NCI-H526 (cell line): ENCODE data around the gene SLC66A2.

Source experiments
- DNase-seq, 2 experiments: peaks; one replicate each; lab custom pipeline; 2025; lab: John Stamatoyannopoulos, UW

The SLC66A2 gene

DNA sequence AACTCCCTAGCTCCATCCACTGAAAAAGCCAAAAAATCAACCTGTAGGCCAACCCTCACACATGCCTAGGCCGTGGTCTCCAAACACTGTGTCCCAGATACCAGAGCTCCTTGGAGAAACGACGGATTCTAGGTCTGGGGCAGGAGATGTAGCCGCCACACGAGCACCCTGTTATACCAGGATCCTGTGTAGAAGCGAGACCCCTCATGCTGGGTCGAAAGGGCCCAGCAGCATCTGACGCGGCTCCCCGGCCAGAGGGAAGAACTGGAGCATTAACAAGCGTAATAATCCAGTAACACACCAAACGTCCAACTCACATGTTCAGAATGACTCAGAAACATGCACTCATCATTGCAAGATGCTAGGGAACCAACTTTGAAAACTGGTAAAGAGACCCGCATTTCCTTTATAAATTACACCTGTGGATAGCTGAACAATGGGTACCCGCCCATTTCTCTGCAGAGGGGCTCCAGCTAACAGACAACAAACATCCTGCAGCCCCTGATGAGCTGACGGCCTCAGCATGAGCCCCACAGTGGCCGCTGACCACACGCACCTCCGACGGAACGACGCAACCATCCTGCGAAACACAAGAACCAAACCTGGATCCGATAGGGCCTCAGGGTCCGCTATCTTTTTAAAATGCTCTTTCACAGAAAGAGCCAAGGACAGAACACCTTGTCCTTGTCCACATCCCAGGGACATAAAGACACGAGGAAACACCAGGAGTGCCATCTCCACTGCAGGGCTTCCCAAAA is 14.2 kb downstream of the SLC66A2 start:
- no peak for DNase-seq

DNA sequence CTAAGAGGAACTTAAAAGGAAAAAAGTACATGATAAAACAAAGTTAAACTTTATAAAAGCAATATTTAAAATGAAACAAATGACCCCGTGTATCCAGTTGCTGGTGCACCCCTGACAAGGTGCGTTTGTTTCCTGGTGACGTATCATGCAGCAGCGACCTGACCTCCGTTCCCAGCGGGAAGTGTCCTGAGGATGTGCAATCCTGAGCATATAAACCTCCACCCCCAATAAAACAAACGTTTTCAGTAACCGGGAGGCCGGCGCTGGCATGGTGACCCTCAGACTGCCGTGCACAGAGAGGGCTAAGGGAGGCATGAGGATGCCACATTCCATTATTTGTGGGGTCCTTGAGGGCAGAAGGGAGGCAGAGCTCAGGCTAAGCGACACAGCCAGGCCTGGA is 14.8 kb downstream of the SLC66A2 start:
- DNase-seq = no peak

DNA sequence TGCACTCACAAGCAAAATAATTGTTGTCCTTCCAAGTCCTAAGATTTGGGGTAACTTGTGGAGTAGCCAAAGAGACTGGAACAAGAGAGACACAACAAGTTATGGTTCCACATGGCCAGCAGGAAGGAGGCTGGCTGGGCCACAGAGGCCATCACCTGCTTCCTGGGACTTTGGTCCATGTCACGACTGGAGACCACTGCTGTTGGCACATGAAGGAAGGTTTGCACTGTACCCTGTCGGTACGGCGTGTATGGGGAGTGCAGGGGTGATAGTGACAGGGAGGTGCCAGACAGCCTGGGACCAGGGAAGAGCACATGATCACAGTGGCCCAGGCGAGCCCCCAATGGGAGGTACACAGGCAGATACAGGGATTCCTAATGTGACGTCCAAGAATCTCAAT is 15.5 kb downstream of the SLC66A2 start:
- no peak for DNase-seq

DNA sequence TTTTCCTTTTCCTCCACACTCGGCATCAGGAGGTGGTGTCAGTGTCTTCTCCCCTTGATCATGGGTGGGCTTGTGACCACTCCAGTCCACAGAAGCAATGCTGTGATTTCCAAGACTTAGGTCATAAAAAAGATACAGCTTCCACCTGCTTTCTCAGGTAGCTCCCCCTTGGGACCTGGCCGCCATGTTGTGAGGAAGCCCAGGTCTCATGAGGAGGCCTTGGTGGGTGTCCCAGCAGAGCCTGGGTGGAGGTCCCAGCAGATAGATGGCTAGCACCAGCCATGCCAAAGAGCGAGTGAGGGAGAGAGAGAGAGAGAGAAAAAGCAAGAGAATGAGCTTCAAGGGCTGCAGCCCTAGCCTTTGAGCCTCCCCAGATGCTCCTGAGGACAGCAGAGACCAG is 16.0 kb downstream of the SLC66A2 start:
- DNase-seq = no peak

DNA sequence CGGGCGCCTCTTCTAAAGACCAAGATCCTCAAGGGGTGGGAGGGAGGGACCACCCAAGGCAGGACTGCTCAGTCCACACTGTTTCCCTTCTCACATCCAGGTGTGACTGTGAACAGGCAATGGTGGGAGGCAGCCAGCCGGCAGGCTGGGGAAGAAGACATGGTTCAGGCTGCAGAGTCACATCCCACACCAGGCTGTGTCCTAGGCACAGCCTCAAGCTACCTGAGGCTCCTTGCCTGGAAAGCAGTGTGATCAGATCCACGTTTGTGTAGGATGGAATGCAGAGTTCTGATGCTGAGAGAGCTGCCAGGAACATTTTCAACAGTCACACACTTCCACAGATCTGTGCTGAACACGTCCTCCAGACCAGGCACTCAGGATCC is 16.4 kb downstream of the SLC66A2 start:
- no peak for DNase-seq

DNA sequence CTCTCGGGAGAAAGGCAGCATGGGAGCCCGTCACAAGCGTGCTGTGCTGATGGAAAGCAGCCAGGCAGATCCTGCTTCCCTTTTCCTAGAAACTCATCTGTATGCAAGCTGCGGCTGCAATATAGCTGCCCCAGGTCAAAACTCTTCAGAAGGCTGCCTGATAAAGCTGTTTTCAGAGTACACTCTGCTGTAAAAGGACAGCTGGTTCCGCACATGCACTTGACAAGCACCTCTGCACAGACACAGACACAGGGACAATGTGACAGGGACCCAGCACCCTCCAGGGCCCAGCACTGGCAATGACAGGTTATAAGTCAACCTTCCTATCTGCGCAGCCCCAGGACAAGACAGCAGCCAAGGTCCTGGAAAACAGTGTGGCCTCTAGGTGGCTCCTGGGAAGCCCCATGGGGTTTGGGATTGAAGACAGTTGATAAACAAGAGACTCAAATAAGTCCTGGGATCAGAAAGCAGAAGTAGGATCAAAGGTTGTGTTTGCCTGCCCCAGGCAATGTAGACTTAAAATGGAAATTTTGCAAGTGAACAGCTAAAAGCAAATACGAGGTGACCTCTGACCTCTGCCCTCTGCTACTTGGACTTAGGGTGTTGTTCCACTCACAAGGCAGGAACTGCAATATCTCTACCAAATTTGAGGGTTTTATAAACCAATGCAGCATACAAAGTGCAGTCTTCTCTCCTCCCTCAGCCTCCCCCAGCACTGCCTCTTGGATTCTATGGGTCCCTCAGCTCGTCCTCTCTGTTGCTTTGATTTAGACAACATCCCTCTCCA is 16.9 kb downstream of the SLC66A2 start:
- DNase-seq = peak; percentile 67 to 74

DNA sequence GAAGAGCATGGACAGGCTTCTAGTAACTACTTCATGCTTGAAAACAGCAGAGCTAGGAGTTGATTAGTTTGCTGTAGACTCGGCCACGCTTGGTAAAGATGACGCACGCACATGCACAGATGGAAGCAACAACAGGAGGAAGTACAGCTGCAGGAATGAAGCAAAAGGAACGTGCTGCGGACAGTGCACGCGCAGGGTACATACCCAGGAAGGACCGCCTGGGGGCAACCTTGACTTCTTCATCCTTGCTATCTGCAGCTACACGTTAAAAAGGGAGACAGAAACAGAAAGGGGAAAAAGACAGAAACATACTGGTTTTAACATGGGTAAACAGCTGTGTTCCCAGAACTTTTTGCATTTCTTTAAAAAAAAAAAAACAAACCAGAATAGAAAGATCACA is 17.7 kb downstream of the SLC66A2 start:
- peak; percentile 80 to 87 for DNase-seq

DNA sequence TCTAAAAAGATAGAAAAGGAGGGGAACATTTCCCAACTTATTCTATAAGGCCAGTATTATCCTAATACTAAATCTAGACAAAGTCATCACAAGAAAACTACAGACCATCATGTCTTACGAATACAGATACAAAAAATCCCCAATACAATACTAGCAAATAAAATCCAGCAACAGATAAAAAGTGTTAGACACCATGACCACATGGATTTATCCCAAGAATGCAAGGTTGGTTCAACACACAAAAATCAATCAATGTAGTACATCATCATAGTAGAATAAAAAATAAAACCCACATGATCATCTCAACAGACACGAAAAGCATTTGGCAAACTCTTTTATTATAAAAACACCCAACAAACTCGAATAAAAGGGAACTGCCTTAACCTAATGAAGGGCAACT is 18.5 kb downstream of the SLC66A2 start:
- DNase-seq = no peak

DNA sequence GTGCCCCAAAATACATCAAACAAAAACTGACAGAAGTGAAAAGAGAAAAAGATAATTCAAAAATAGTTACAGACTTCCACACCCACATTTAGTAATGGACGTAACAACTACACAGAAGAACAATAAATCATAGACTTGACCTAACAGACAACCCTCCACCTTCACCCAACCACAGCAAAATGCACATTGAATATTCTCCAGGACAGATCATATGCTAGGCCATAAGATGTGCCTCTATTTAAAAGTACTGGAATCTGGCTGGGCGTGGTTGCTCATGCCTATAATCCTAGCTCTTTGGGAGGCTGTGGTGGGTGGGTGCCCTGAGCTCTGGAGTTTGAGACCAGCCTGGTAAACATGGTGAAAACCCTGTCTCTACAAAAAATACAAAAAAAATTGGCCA is 20.0 kb downstream of the SLC66A2 start:
- DNase-seq = no peak

DNA sequence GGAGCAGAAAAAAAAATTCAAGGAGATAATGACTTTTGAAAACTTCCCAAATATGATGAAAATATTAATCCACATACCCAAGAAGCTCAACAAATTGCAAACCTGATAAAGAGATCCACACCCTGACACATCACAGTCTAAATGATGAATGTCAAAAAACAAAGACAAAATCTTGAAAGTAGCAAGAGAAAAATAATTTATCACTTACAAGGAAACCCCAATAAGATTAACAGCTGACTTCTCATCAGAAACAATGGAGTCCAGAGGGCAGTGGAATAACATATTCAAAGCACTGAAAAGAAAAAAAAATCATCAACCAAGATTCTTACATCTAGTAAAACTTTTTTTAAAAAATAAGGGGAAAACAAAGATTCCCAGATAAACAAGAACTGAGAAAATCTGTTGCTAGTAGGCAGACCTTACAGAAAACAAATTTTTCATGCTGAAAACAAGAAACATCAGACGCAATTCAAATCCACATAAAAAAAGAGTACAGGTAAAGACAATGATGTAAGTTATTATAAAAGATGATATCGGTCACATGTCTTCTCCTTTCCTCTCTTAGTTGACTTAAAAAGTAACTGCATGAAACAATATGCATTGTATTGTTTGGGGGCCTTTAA is 21.3 kb downstream of the SLC66A2 start:
- no peak for DNase-seq

DNA sequence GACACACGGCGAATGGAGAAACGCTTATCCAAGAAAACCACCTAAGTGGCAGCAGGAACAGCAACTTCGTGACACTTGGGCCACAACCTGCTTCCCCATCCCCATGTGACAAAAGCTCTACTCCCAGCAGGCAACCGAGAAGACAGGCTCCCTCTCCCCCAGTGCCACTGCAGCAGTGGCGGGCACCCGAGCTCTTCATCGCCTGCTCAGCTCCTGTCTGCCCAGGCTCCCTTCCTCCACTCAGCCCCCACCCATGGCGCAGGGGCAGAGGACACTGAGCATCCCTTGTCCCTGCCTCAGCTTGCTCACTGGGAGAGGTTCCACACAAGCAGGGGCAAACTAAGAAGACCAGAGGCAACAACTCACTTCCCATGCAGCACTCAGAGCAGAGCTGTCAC is 22.9 kb downstream of the SLC66A2 start:
- DNase-seq = no peak

DNA sequence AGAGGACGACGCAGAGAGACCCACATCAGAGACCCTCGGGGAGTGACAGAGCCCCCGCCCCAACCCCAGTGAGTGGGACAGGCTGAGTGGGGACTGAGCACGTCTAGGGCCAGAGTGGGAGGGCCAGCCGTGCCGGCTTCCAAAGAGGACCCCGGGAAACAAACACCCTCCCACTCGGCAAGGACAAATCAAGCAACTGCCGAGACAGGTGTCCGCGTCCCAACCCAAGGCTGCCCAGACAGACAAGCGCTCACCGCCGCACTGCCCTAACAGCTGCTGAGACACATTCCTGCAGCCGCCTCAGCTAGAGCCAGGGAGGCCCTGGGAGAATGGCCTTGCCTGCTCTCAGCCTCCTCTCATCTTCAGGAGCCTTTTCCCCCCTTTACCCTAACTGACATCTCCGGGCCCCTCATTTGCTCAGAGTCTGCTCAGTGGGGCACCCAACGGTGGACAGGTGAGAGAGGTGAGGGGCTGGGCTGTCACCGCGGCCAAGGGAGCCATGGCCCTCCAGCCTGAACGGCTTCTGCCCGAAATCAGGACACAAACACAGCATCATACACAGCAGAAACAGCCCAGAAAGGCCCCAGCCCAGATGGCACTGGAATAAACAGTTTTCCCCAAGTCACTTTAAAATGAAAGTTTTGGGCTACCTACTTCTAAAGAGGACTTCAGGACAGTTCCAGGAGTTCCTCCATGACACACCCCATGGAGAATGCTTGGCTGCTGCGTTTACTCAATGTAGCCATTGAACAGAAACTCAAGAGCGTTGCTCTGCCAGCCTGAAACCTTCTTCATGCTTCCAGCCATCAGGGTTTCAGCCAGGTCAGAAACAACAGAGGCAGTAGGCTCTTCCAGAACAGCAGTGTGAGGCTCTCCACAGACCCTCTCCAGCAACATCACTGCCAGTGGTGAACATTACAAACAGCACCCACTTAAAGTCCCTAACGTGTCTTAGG is 23.6 kb downstream of the SLC66A2 start:
- no peak for DNase-seq

DNA sequence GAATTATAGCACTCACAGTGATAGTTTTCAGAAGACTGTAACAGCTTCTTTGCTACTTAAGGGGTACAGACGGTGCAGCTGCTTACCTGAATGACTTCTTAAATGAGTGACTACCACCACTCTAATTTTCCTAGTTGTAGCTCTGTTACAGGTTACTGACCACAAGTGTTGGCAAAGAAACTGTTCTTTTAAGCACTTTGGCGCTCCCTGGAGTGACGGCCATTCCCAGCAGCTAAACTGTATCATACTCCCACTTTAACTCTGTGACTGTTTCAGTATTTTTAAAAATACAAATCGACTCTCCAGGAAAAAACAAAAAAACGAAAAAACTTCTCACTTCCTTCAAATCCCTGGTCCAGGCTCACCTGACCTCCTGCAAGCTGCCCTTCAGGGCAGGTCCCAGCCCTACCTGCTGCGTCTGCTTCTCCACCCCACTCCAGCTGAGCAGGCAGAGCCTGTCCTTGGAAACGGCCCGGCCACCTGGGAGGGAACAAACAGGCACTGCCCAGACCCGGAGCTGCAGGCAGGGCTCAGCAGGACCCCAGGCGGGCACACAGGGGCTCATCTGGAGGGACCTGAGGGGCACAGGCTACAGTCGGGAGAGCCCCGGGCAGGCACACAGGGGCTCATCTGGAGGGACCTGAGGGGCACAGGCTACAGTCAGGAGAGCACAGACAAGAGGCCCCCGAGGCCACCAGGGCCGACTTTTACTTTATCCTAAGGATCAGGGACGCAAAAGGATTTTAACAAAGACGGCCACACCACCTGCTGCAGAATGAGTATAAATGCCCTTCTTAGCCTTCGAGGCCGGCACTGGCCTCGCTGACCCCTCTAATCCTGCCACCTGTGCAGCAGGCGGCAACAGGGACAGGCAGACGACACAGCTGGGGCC is 24.5 kb downstream of the SLC66A2 start:
- DNase-seq = no peak

DNA sequence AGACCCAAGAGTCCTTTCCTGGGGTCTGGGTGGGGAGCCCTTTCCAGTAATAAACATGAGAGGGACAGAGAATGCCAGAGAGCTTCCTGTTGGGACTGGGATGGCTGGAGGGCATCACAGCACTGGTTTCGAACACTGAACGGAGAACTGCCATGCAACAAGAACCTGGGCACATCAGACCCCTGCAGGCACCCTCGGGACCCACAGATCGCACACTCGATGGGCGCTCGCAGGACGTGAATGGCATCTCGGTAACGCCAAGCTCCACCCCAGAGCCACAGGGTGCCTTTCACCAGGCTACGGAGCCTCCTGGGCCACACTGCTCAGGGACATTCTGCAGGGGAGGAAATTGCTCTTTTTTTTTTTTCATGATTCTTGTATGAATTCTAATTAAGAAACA is 25.1 kb downstream of the SLC66A2 start:
- DNase-seq = no peak

DNA sequence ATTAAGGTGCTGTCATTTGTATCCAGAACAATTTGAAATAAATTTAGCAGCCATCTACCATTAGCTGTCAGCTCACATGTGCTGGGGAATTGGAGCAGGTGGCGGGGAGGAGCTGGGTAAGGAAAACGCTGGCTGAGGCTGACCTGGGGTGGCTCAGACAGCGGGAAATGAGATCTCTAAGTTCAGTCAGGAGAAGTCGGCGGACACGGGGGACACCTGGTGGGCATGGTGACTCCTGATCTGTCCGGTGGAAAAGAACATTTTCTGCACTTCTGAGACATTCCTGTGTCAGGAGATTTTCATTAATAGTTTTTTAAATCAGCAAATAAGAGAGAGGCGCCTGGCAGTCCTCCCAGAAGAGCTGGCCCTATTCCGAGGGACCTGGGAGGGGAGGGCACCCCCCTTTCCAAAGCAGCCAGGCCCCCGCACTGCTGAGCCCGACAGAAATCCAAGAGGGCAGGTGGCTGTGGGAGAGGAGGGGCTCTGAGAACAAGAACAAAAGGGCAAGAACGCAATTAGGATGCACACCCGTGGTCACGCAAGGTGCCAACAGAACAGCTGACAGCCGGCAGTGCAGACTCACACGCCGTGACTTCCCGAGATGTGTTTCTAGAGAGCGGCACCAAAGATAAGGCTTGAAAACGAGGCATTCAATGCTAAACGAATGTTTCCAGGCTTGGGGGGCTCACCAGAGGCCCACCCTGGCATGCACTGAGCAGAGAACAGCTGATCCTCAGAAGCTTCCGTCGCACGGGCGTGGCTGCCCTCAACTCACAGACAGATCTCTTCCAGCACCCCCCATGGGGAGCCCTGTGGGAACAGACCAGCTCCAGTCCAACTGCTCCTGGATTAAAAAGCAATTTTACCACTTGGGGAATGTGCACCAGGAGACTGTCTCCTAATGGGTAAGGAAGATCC is 26.4 kb downstream of the SLC66A2 start:
- no peak for DNase-seq

DNA sequence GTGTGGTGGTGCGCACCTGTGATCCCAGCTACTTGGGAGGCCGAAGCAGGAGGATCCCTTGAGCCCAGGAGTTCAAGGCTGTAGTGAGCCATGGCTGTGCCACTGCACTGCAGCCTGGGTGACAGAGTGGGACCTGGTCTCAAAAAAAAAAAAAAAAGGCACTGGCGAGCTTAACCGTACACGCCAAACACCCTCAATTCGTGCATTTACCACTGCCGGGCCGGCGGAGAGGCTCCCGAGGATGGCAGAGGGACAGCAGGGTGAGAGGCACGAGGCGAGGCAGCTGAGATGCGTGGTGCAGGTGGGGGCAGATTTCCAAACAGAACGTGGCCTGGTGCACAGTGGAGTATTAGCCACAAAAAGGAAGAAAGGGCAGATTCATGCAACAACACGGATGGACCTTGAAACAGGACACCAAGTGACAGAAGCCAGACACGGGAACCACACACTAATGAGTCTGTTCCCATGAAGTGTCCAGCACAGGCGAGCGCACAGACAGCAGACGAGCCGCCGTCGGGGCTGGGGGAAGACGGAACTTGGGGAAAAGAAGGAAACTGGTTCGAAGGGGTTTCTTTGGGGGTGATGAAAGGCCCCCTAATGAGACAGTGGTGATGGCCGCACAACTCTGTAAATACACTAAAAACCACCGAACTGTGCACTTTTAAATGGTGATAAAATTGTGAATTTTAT is 27.4 kb downstream of the SLC66A2 start:
- no peak for DNase-seq

DNA sequence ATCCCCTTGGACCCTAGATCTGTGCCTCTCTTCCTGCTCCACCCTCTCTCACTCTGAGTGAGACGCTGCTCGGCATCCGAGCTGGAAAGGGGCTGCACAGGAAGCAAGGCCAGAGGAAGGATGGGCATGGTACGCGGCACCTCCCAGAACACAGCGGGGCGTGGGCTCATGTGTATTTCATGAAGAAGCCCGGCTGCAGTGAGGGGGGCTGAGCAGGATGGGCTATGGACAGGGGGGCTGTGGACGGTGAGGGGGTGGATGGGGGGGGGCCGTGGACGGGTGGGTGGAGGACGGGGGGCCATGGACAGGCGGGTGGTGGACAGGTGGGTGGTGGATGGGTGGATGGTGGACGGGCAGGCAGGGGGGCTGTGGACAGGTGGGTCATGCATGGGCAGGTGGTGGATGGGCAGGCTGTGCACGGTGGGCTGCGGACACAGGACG is 28.5 kb downstream of the SLC66A2 start:
- DNase-seq = no peak

DNA sequence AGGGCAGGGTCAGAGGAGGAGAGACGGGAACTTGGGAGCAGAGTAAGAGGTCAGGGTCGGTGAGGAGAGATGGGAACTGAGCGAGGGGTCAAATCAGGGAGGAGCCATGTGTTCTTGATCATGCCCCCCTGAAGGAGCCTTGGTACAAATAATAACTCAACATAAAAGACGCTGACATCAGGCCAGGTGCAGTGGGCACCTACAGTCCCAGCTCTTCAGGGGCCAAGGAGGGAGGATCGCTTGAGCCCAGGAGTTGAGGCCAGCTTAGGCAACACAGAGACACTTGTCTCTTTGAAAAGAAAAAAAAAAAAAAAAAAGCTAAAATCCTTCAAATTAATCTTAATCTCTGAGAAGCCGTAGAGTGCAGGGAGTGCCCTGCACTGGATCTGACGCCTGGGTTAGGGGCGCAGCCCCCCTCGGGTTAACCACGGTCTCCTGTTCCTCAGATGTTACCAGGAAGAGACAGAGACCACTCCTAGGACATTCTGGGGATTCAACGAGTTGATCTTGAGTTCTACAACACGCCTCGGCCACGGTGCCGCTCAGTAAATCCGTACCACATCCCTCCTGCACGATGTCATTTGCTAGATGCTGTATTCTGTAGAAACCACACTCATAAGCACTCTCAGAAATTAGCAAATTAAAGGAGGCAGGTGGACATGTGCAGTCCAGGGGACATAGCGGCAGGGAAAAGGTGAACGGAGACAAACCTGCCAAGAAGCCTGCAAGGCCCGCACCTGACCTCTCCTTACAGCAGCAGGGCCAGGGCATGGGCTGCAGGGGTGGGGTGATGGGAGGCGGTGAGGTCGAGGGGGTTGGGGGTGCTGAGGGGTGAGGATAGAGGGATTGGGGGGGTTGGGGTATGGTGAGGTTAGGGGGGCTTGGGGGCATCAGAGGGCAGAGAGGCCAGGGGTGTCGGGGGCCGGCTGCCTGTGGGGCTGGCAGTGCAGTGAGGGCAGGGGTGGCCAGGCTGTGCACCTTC is 29.2 kb downstream of the SLC66A2 start:
- DNase-seq = no peak
